H9 (cell line): ENCODE results near the gene PLEK. TPM values are rescaled to one million over a fixed set of nuclear protein-coding genes. Genes with fewer than 3 reads are reported as not detected.

Experiments
- DNase-seq: peaks from one replicate; pipeline ENCODE4 v3.0.0-alpha.2; 2017
- H2AFZ ChIP-seq: one replicate; pipeline ENCODE4 v1.6.1; 2013; ENCODE audit warnings: mild to moderate bottlenecking, low read length, control low read depth, moderate library complexity
- H2AK5ac ChIP-seq: 2 replicates; pipeline ENCODE4 v1.6.1; 2013; ENCODE audit warnings: low read length, control low read depth, mixed read lengths; ENCODE audit not compliant: insufficient read length
- H2BK120ac ChIP-seq: one replicate; pipeline ENCODE4 v1.6.1; 2013; ENCODE audit warnings: low read depth, mild to moderate bottlenecking, low read length, control low read depth, inconsistent platforms; ENCODE audit not compliant: poor library complexity, severe bottlenecking
- H2BK12ac ChIP-seq: 2 replicates; pipeline ENCODE4 v1.6.1; 2013; ENCODE audit warnings: low read length, control low read depth, mixed read lengths, low read depth; ENCODE audit not compliant: insufficient read length
- H2BK15ac ChIP-seq: 2 replicates; pipeline ENCODE4 v1.6.1; 2013; ENCODE audit warnings: low read depth, low read length, control low read depth
- H2BK20ac ChIP-seq: one replicate; pipeline ENCODE4 v1.6.1; 2013; ENCODE audit warnings: low read depth, mild to moderate bottlenecking, low read length, control low read depth, inconsistent platforms; ENCODE audit not compliant: poor library complexity, severe bottlenecking
- H2BK5ac ChIP-seq: 2 replicates; pipeline ENCODE4 v1.6.1; 2013; ENCODE audit warnings: low read length, control low read depth, mixed read lengths; ENCODE audit not compliant: insufficient read length
- H3K14ac ChIP-seq: 2 replicates; pipeline ENCODE4 v1.6.1; 2013; ENCODE audit warnings: low read length, control low read depth; ENCODE audit not compliant: insufficient read depth
- H3K18ac ChIP-seq: 2 replicates; pipeline ENCODE4 v1.6.1; 2013; ENCODE audit warnings: low read depth, mild to moderate bottlenecking, mixed read lengths, low read length, control low read depth; ENCODE audit not compliant: insufficient read length
- H3K23ac ChIP-seq: 2 replicates; pipeline ENCODE4 v1.6.1; 2013; ENCODE audit warnings: low read length, control low read depth, mixed read lengths, low read depth; ENCODE audit not compliant: insufficient read length
- H3K23me2 ChIP-seq: 2 replicates; pipeline ENCODE4 v1.6.1; 2013; ENCODE audit warnings: low read depth, mild to moderate bottlenecking, mixed read lengths, low read length, control low read depth; ENCODE audit not compliant: insufficient read length, poor library complexity, severe bottlenecking
- H3K27ac ChIP-seq: 2 replicates; pipeline ENCODE4 v1.5.1; 2013; ENCODE audit warnings: low read length, control low read depth, mixed read lengths, low read depth; ENCODE audit not compliant: insufficient read length
- H3K27me3 ChIP-seq: 2 replicates; pipeline ENCODE4 v1.6.1; 2013; ENCODE audit warnings: low read length, control low read depth, inconsistent platforms; ENCODE audit not compliant: insufficient read depth
- H3K4ac ChIP-seq: 2 replicates; pipeline ENCODE4 v1.6.1; 2013; ENCODE audit warnings: low read depth, mild to moderate bottlenecking, control low read depth, inconsistent platforms, low read length, moderate library complexity
- H3K4me1 ChIP-seq: 2 replicates; pipeline ENCODE4 v1.6.1; 2013; ENCODE audit warnings: low read length, control low read depth, inconsistent platforms; ENCODE audit not compliant: insufficient read depth
- H3K4me2 ChIP-seq: 2 replicates; pipeline ENCODE4 v1.6.1; 2013; ENCODE audit warnings: low read length, control low read depth, mixed read lengths; ENCODE audit not compliant: insufficient read length, insufficient read depth
- H3K56ac ChIP-seq: 2 replicates; pipeline ENCODE4 v1.6.1; 2013; ENCODE audit warnings: low read depth, mild to moderate bottlenecking, mixed read lengths, low read length, control low read depth; ENCODE audit not compliant: insufficient read length
- H3K79me1 ChIP-seq: 2 replicates; pipeline ENCODE4 v1.6.1; 2013; ENCODE audit warnings: low read depth, mild to moderate bottlenecking, moderate library complexity, low read length, control low read depth, inconsistent platforms; ENCODE audit not compliant: insufficient read depth, poor library complexity, severe bottlenecking
- H3K79me2 ChIP-seq: 2 replicates; pipeline ENCODE4 v1.6.1; 2013; ENCODE audit warnings: low read length, control low read depth, inconsistent platforms; ENCODE audit not compliant: insufficient read depth
- H3K9ac ChIP-seq: 2 replicates; pipeline ENCODE4 v1.6.1; 2013; ENCODE audit warnings: low read length, control low read depth, mixed read lengths; ENCODE audit not compliant: insufficient read length; ENCODE audit errors: extremely low read depth
- H3K9me3 ChIP-seq: one replicate; pipeline ENCODE4 v1.6.1; 2013; ENCODE audit warnings: low read depth, low read length, inconsistent platforms; ENCODE audit not compliant: control insufficient read depth
- H3T11ph ChIP-seq: one replicate; pipeline ENCODE4 v1.6.1; 2013; ENCODE audit warnings: mild to moderate bottlenecking, low read length, control low read depth, inconsistent platforms
- H4K20me1 ChIP-seq: one replicate; pipeline ENCODE4 v1.6.1; 2013; ENCODE audit not compliant: control insufficient read depth, insufficient read length, insufficient read depth
- H4K5ac ChIP-seq: 2 replicates; pipeline ENCODE4 v1.6.1; 2013; ENCODE audit warnings: low read depth, mild to moderate bottlenecking, mixed read lengths, low read length, control low read depth; ENCODE audit not compliant: insufficient read length
- H4K8ac ChIP-seq: replicated peaks from 2 replicates; pipeline ENCODE4 v1.6.1; 2013; ENCODE audit warnings: low read length, control low read depth, mixed read lengths, low read depth; ENCODE audit not compliant: insufficient read length
- H4K91ac ChIP-seq: 2 replicates; pipeline ENCODE4 v1.6.1; 2013; ENCODE audit warnings: low read depth, mild to moderate bottlenecking, moderate library complexity, mixed read lengths, low read length, control low read depth; ENCODE audit not compliant: insufficient read length
- H3K27ac Mint-ChIP-seq, 3 experiments: 2 replicates in 2 of 3; 3 replicates in 1 of 3; pipeline ENCODE4 v1.8.0; 2020 to 2021; ENCODE audit warnings: mixed read lengths in 3 of 3, mild to moderate bottlenecking in 1 of 3, moderate library complexity in 1 of 3
- H3K27me3 Mint-ChIP-seq: 2 replicates; pipeline ENCODE4 v1.8.0; 2021; ENCODE audit warnings: low read depth, mild to moderate bottlenecking, moderate library complexity, mixed read lengths
- H3K36me3 Mint-ChIP-seq, 3 experiments: 2 replicates in 2 of 3; 3 replicates in 1 of 3; pipeline ENCODE4 v1.8.0; 2020 to 2021; ENCODE audit warnings: low read depth in 3 of 3, mixed read lengths in 3 of 3; ENCODE audit not compliant: insufficient read depth in 1 of 3
- H3K4me1 Mint-ChIP-seq, 2 experiments: 2 replicates each; pipeline ENCODE4 v1.8.0; 2020; ENCODE audit warnings: mixed read lengths in 2 of 2
- H3K4me3 Mint-ChIP-seq, 2 experiments: 2 replicates in 1 of 2; 3 replicates in 1 of 2; pipeline ENCODE4 v1.8.0; 2020 to 2021; ENCODE audit warnings: mild to moderate bottlenecking in 2 of 2, mixed read lengths in 2 of 2, moderate library complexity in 1 of 2
- H3K9me3 Mint-ChIP-seq, 2 experiments: 2 replicates in 1 of 2; 3 replicates in 1 of 2; pipeline ENCODE4 v1.8.0; 2020; ENCODE audit warnings: mild to moderate bottlenecking in 2 of 2, mixed read lengths in 2 of 2, moderate library complexity in 1 of 2
- CTCF ChIP-seq: fragments of 200-600 bp; sonication (generic); conservative IDR thresholded peaks from 3 replicates; pipeline ENCODE4 v1.8.0; 2021; ENCODE audit warnings: antibody characterized with exemption, mild to moderate bottlenecking
- WGBS: extraction: QIAGEN DNeasy Blood & Tissue Kit; methylation state at CpG from one replicate; pipeline ENCODE4 v1.1.7; 2013; ENCODE audit warnings: missing lambda C conversion rate, low lambda C conversion rate, mixed read lengths; ENCODE audit not compliant: insufficient read length; ENCODE audit errors: extremely low coverage; 5-methylcytosine and 5-hydroxymethylcytosine counted together
- total RNA-seq: library from RNA; stranded (reverse); gene quantifications from 2 replicates; pipeline ENCODE4 v1.2.1, GENCODE V29; 2021

The PLEK gene
- total RNA-seq, 1 experiment from 2014 or later, result not detected

- no peaks in the 10 kb centered on the region for H3K79me1 ChIP-seq
- H3T11ph ChIP-seq, result no peak overlapping the region
- H3K23me2 ChIP-seq, result no peaks in the 10 kb centered on the region
- H3K18ac ChIP-seq, result no peak overlapping the region
- H3K4me1 Mint-ChIP-seq, result peaks cover 3% of the 10 kb centered on the region in 2 experiments
- H3K4ac ChIP-seq, result no peak overlapping the region
- H4K91ac ChIP-seq, result no peak overlapping the region
- H3K9me3 ChIP-seq, result no peaks in the 10 kb centered on the region
- no peaks in the 10 kb centered on the region for H3K79me2 ChIP-seq
- H2BK120ac ChIP-seq, result no peak overlapping the region
- no peak for TF ChIP-seq CTCF
- H3K9ac ChIP-seq, result no peak overlapping the region
- WGBS, result no CpG with 5 or more reads among the region's 3 CpGs
- no peak overlapping the region for H3K4me2 ChIP-seq
- no peak overlapping the region for H3K23ac ChIP-seq
- H4K20me1 ChIP-seq, result no peaks in the 10 kb centered on the region
- H3K27ac ChIP-seq, result no peak overlapping the region
- H2BK20ac ChIP-seq, result no peak overlapping the region
- H3K56ac ChIP-seq, result no peak overlapping the region
- peaks cover 48% of the 10 kb centered on the region for H3K27me3 Mint-ChIP-seq
- no peak for DNase-seq
- H4K5ac ChIP-seq, result no peak overlapping the region
- H3K9me3 Mint-ChIP-seq, result peaks cover 0 to 2% of the 10 kb centered on the region in 2 experiments; a peak in 1 of 5 replicates
- no peak overlapping the region for H4K8ac ChIP-seq
- no peak overlapping the region for H2AFZ ChIP-seq
- H3K4me3 Mint-ChIP-seq, result no peak overlapping the region
- H3K27ac Mint-ChIP-seq, result no peak overlapping the region
- H3K4me1 ChIP-seq, result no peaks in the 10 kb centered on the region; the same call in 1 of the 2 replicates
- H2BK15ac ChIP-seq, result no peak overlapping the region
- H3K14ac ChIP-seq, result no peak overlapping the region
- peaks cover 2% of the 10 kb centered on the region; the same call in 1 of the 2 replicates for H3K27me3 ChIP-seq
- H2BK5ac ChIP-seq, result no peak overlapping the region
- no peak overlapping the region for H2BK12ac ChIP-seq
- no peak overlapping the region for H2AK5ac ChIP-seq
- H3K36me3 Mint-ChIP-seq, result no peaks in the 10 kb centered on the region
These were observed 40.0 kb upstream of the PLEK start for GRCh38 chr2:68325056-68325455.
